GM19035 (cell line): ENCODE measurements around the gene TSHZ3.

Experiments used
- ATAC-seq: cut with Tn5 transposase; IDR thresholded peaks from one replicate; pipeline ENCODE4 v1.9.1; 2021; ENCODE audit not compliant: unreplicated experiment

The TSHZ3 gene

DNA sequence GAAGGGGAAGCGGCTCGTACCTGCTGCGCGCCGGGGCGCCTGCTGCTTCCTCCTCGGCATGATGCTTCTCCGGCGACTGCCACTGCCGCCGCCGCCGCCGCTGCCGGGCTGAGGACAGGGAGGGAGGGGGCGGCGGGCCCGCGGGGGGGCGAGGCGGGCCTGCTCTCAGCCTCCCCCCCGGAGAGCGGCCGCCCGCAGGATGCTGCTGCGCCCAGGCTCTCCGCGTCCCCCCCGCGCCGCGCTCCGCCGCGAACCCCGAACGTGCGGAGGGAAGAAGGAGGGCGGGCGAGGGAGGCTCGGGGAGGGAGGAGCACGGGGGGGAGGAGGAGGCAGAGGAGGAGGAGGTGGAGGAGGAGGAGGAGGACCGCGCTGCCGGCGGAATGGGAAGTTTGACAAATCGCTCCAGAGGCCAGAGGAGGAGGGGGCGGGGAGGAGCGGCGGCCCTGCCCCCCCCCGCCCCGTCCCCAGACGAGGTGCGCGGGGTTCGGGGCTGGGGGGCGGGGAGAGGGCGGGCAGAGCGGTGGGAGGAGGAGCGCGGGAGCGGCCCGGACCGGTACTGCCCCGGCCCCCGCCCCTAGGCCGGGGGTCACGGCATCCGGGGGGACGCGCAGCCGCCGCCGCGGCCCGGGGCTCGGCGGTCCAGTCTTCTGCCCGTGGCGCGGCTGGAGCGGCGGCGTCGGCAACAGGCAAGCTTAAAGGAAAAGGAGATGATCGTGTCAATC is at the start of gene TSHZ3:
Gene TSHZ3, minus strand, starts transcription at position 277 of the 722 bp plus-strand sequence. Its CDS starts 217 bp downstream, at position 60.
- ATAC-seq: no peak

GRCh38 chr19:31397308-31397707 is 48.1 kb upstream of the TSHZ3 start:
- ATAC-seq: no peak

GRCh38 chr19:31392464-31392863 is 43.2 kb upstream of the TSHZ3 start:
- ATAC-seq: no peak

DNA sequence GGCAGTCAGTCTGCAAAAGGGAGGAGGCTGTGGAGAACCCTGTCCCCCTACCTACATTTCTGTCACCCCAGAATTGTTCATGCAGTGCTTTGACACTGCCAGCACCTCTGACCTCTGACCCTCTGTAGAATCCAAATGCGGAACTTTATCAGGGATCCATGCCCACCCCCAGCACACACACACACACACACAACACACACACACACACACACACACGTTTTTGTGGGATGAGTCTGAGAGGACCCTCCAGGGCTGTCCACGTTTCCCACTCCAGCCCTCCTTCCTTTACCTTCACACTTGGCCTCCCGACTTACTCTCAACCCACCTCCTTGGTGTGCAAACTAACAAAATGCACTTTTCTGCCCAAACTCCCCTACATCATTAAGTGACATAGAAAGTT is 42.3 kb upstream of the TSHZ3 start:
- ATAC-seq: no peak

GRCh38 chr19:31390711-31391110 is 41.5 kb upstream of the TSHZ3 start:
- ATAC-seq: no peak

- ATAC-seq: no peak
Observed at GRCh38 chr19:31389874-31390273, 40.6 kb upstream of the TSHZ3 start.

DNA sequence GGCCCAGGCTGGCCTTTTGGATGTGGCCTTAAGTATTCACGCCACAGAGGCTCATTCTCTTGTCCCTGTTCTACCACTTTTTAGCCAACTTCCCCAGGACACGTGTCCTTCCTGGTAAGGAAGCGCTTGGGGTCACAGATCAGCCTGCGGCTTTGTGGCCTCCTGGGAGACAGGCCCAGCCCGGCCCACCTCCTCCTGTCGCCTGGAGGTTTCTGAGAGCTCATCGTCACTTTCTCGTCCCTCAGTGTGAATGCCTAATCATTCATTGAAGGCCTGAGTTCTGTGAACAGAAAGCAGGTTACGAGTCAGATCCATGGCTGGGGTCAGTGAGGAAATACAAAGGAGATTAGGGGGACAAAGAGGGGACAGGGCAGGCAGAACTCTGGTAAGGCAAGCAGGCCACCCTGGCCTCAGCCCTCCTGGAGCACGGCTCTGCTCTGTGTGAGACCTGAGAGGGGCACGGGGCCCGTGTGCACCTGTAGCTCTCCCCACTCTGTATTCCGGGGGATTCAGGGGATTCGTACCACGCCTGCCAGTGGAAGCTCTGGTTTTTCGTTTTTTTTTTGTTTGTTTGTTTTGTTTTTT is 38.6 kb upstream of the TSHZ3 start:
- no peak for ATAC-seq

DNA sequence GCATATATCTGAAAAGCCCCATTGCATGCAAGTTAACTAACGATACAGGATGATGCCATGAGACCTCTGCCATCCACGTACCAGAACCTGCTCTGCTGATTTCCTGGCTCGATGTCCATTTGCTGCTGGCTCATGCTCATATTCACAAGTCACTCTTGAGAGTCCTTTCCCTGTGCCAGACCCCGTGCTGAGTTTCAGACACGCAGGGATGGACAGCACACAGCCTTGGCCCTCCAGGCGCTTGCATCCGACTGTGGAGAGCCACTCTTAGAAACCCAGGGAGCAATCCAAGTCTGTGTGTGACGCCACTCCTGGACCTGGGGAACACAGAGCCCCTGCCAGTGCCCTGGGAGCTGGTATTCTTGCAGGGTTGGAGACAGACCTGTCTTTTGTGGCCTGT is 37.6 kb upstream of the TSHZ3 start:
- no peak for ATAC-seq

DNA sequence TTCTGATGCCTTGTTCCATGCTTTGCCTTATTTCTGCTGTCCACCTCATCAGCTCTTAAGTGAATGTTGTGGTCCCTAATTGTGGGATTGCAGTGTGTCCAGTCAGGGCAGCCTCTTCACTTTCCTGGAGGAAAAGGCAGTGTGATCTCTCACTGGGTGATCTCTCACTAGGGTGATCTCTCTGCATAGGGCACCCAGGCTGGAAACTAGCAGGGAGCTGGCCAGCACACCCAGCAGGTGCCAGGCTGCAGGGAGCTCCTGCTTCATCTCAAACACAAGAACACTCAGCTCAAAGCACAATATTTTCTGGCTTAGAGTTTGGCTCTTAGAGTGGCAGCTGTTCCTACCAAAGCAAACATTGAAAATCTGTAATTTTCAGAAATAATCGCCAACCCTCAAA is 36.5 kb upstream of the TSHZ3 start:
- no peak for ATAC-seq

DNA sequence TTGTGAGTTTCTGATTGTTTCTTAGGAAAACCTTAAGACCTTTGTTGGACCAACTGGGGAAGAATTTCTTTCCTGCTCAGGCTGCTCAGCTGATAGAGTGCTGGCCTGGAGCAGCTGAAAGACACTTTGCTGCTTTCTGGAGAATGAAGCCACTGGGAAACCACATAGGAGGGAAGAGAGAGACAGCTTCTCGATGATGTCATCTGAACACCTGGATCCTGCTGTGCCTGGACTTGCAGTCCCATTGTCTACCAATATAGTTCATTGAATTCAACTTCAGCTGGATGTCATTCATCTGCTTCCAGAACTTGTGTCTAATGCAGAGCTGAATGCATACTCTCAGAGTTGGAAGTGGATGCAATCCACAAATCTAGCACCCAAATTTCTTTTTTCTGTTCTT is 34.3 kb upstream of the TSHZ3 start:
- ATAC-seq: no peak

- no peak for ATAC-seq
Observed at GRCh38 chr19:31380854-31381253, 31.6 kb upstream of the TSHZ3 start.

DNA sequence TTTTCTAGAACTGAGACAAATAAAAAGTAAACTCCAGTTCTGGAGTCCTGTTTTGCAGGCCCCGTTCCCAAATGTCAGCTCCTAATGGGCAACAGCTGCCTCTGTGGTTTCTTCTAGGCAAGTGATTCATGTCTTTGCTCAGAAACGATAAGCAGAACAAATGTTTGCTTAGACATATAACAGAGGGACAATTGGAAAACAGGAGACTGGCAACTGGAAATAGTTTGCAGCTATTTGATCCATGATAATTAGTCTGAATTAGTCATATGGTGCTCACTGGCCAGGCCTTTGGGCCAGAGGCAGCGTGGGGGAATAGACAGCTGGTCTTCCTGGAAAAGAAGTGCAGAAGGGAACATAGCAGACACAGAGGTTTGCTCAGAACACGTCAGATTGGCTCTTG is 29.2 kb upstream of the TSHZ3 start:
- no peak for ATAC-seq

DNA sequence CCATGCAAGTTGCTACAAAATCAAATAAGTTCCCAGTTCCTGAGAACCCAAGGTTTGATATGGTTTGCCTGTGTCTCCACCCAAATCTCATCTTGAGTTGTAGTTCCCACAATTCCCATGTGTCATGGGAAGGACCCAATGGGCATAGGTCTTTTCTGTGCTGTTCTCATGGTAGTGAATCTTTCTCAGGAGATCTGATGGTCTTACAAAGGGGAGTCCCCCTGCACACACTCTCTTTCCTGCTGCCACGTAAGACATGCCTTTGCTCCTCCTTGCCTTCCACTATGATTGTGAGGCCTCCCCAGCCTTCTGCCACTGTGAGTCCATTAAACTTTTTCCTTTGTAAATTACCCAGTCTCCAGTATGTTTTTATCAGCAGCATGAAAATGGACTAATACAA is 28.5 kb upstream of the TSHZ3 start:
- ATAC-seq: no peak

GRCh38 chr19:31372246-31372781 is 23.1 kb upstream of the TSHZ3 start:
- no peak for ATAC-seq

- ATAC-seq: no peak
Observed at GRCh38 chr19:31370216-31370615, 21.0 kb upstream of the TSHZ3 start.

DNA sequence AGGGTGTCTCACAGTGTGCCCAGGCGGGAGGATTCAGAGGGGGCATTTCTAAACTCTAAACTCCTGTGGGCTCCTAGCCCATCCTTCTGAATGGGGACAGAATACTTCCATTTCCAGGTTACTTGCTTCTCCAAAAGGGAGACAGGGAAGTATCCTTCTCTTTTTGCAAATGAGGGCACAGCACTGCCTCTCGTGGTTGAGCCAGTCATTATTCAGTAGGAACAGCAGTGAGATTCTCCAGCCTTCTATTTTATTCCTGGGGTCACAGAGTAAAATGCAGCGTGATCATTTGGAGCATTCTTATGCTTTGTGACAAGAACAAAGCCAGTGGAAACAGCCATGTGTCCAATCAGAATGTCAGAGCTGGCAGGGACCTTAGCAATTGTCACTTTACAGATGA is 15.7 kb upstream of the TSHZ3 start:
- no peak for ATAC-seq

DNA sequence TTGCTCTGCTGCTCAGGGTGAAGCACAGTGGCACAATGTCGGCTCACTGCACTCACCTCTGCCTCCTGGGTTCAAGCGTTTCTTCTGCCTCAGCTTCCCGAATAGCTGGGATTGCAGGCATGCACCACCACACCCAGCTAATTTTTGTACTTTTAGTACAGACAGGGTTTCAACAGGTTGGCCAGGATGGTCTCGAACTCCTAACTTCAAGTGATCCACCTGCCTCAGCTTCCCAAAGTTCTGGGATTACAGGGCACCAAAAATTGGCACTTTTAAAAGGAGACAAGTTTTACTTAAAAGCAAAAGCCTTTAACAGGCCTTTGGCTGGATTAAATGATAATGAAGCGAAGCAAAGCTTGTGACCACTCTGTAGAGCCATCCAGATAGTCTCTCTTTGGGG is 12.5 kb upstream of the TSHZ3 start:
- no peak for ATAC-seq

DNA sequence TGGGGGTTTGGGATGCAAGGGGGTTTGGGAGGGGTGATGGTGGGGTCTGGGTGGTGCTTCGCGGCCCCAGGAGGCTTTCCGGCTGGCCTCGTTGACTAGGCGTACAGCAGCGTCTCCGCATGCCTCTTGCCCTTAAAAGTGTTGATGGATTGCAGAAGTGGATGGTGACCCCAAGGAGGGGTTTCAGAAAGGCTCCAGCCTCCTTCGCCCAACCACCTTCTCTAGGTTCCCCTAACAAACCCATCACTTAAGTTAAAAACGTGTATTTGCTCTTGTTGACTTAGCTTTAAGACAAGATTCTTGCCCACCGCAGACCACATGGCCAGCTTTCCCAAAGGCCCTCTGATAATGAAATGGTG is 8.1 kb upstream of the TSHZ3 start:
- ATAC-seq: no peak

DNA sequence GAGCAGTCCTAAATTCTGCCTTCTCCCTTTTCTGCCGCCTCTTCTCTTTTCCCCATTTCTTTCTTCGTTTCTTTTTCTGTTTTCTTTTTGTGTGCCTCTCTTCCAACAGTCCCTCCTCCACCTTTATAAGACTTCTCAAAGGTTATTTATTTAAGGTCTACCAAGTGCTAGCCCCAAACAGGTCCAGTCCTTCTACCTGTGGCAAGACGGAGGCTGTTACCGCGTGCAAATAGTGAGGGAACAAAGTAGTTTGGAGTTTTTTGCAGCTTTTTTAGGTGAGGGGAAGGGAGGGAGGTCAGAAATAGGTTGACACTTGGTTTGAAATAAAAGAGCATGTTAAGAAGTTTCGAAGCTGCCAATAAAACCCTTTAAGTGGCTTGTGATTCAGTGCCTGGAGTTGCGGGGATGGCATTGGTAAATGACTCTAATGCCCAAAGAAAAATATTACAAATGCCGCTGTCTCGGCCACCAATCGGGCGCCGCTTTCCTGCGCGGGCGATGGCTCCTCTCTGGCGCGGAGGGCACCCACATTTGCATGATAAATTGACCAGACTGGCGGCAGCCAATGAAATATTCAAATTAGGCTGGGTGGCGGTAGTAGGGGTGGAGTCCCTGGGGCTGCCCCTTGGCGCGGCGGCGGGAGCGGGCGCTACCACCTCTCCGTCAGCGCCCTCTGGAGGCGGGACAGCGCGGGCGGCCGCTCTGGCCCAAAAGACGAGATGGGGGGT is 7.5 kb upstream of the TSHZ3 start:
- no peak for ATAC-seq

- ATAC-seq: no peak
Observed at GRCh38 chr19:31355665-31356289, 6.5 kb upstream of the TSHZ3 start.

DNA sequence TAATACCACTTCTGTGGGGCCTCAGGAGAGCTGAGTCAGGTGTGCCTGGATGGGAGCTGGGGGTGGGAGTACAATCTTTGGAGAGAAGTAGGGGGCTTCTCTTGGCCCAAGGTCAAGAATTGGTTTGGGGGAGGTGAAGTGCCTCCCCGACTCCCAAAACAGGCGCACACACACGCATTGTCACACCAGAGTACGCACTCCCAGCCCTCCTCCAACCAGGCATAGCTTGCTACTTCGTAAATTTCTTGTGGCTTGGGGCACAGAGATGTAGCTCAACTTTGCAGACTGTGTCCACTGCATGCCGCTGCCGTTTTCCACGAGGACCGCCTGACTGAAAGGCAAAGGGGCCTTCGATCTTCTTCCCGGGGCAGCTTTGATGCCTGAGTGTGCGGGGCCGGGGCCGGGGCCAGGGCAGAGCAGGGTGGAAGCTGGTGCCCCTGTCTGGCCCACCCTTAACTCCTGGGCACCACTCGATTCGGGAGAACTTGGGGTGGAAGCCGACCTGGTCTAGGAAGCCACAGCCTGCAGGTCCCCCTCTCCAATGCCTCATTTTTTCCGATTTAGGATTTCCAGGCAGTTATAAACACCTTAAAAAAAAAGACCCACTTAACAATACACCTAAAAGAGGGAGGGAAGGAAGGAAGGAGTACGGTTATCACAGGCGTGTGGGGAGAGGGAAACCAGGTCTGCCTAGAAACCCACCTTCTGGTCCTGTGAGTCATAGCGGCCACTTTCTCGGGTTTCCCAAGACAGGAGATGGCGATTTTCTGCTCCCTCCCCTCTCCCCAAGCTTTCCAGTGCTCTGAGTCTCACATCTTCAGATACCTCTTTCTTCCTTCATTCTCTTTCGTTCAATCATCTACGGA is 5.8 kb upstream of the TSHZ3 start:
- ATAC-seq: no peak
